Liver (tissue), 9 donors: ENCODE data around the gene PGLYRP2. TPM values are rescaled to one million over a fixed set of nuclear protein-coding genes. Genes with fewer than 3 reads are reported as not detected.

Source experiments
- DNase-seq: peaks from one replicate; pipeline ENCODE4 v3.0.0-alpha.2; 2017; ENCODE audit warnings: low spot score
- H3K27ac ChIP-seq, 2 donors: one replicate each; pipeline ENCODE4 v1.7.0; 2013; ENCODE audit warnings: inconsistent platforms in 2 of 2, low read length in 2 of 2, control low read depth in 1 of 2, low read depth in 1 of 2, mild to moderate bottlenecking in 1 of 2
- H3K27me3 ChIP-seq, 4 donors: one replicate each; pipeline versions ENCODE4 v1.6.1 to v1.7.0; 2013; ENCODE audit warnings: low read length in 3 of 4, inconsistent platforms in 1 of 4, mild to moderate bottlenecking in 1 of 4, moderate library complexity in 1 of 4; ENCODE audit not compliant: control insufficient read depth in 4 of 4, insufficient read depth in 4 of 4
- H3K36me3 ChIP-seq, 4 donors: one replicate each; pipeline versions ENCODE4 v1.6.1 to v1.7.0; 2013; ENCODE audit warnings: low read length in 3 of 4, mild to moderate bottlenecking in 3 of 4, low read depth in 1 of 4, moderate library complexity in 1 of 4; ENCODE audit not compliant: control insufficient read depth in 4 of 4, insufficient read depth in 3 of 4
- H3K4me1 ChIP-seq, 4 donors: one replicate each; pipeline versions ENCODE4 v1.6.1 to v1.7.0; 2013; ENCODE audit warnings: low read length in 3 of 4, mild to moderate bottlenecking in 3 of 4, moderate library complexity in 1 of 4; ENCODE audit not compliant: control insufficient read depth in 4 of 4, insufficient read depth in 4 of 4
- H3K4me3 ChIP-seq, 3 donors: one replicate each; pipeline versions ENCODE4 v1.6.1 to v1.7.0; 2013; ENCODE audit warnings: low read length in 3 of 3, control low read depth in 1 of 3, low read depth in 1 of 3, mild to moderate bottlenecking in 1 of 3
- H3K9ac ChIP-seq, 2 donors: one replicate each; pipeline ENCODE4 v1.7.0; 2013; ENCODE audit warnings: low read length in 2 of 2, mild to moderate bottlenecking in 2 of 2, moderate library complexity in 2 of 2, control low read depth in 1 of 2, low read depth in 1 of 2
- H3K9me3 ChIP-seq, 4 donors: one replicate each; pipeline versions ENCODE4 v1.6.1 to v1.7.0; 2013; ENCODE audit warnings: low read length in 3 of 4; ENCODE audit not compliant: control insufficient read depth in 4 of 4
- EGR1 ChIP-seq, 2 donors: IDR thresholded peaks; 2 replicates each; pipeline ENCODE4 v1.6.1; 2016 to 2018; ENCODE audit warnings: antibody characterized with exemption in 2 of 2, low read depth in 2 of 2
- FOXA1 ChIP-seq: IDR thresholded peaks from 2 replicates; pipeline ENCODE4 v1.6.1; 2016; ENCODE audit warnings: antibody characterized with exemption
- FOXA2 ChIP-seq: IDR thresholded peaks from 2 replicates; pipeline ENCODE4 v1.6.1; 2016; ENCODE audit warnings: antibody characterized with exemption
- GABPA ChIP-seq, 2 donors: IDR thresholded peaks in 1 of 2; conservative IDR thresholded peaks in 1 of 2; 2 replicates each; pipeline ENCODE4 v1.6.1; 2016; ENCODE audit warnings: antibody characterized with exemption in 2 of 2, mild to moderate bottlenecking in 1 of 2, moderate library complexity in 1 of 2
- HNF4A ChIP-seq, 2 donors: conservative IDR thresholded peaks; 2 replicates each; pipeline ENCODE4 v1.6.1; 2016; ENCODE audit warnings: antibody characterized with exemption in 2 of 2, mild to moderate bottlenecking in 2 of 2
- HNF4G ChIP-seq: IDR thresholded peaks from 2 replicates; pipeline ENCODE4 v1.6.1; 2016; ENCODE audit warnings: antibody characterized with exemption
- JUND ChIP-seq, 2 donors: IDR thresholded peaks; 2 replicates each; pipeline ENCODE4 v1.6.1; 2016; ENCODE audit warnings: antibody characterized with exemption in 2 of 2
- RAD21 ChIP-seq, 2 donors: IDR thresholded peaks; 2 replicates each; pipeline ENCODE4 v1.6.1; 2016; ENCODE audit warnings: antibody characterized with exemption in 2 of 2, mild to moderate bottlenecking in 2 of 2
- RXRA ChIP-seq, 2 donors: IDR thresholded peaks; 2 replicates each; pipeline ENCODE4 v1.6.1; 2017 to 2018; ENCODE audit warnings: antibody characterized with exemption in 2 of 2, mild to moderate bottlenecking in 1 of 2
- SP1 ChIP-seq: IDR thresholded peaks from 2 replicates; pipeline ENCODE4 v1.6.1; 2018; ENCODE audit warnings: antibody characterized with exemption, mild to moderate bottlenecking
- TAF1 ChIP-seq: conservative IDR thresholded peaks from 2 replicates; pipeline ENCODE4 v1.6.1; 2016; ENCODE audit warnings: antibody characterized with exemption, mild to moderate bottlenecking
- YY1 ChIP-seq: IDR thresholded peaks from 2 replicates; pipeline ENCODE4 v1.6.1; 2016; ENCODE audit warnings: antibody characterized with exemption, mild to moderate bottlenecking
- WGBS: extraction: QIAGEN DNeasy Blood & Tissue Kit; methylation state at CpG from one replicate; pipeline ENCODE4 v1.1.7; 2013; 5-methylcytosine and 5-hydroxymethylcytosine counted together
- polyA plus RNA-seq, 2 donors: library from polyadenylated mRNA; stranded (reverse) in 1 of 2; unstranded in 1 of 2; fragments of 200-250 nt in 1 of 2; fragments of >200 nt in 1 of 2; fragmentation: Nextera tagmentation in 1 of 2; extraction: Ambion mirVana in 1 of 2; gene quantifications; one replicate each; pipeline versions ENCODE4 v1.2.1 to v1.2.3, GENCODE V29; 2013 to 2015
- total RNA-seq, 2 donors: library from RNA; depleted of rRNA; stranded (reverse); fragments of >200 nt; gene quantifications; one replicate each; pipeline ENCODE4 v1.2.3, GENCODE V29; 2014
- TF ChIP-seq, protein P1 (sequence below): IDR thresholded peaks from 2 replicates; pipeline ENCODE4 v1.6.1; 2016; ENCODE audit warnings: antibody characterized with exemption, mild to moderate bottlenecking
- TF ChIP-seq, protein P2 (sequence below): IDR thresholded peaks from 2 replicates; pipeline ENCODE4 v1.6.1; 2016; ENCODE audit warnings: antibody characterized with exemption
- TF ChIP-seq, protein P3 (sequence below): IDR thresholded peaks from 2 replicates; pipeline ENCODE4 v1.6.1; 2016; ENCODE audit warnings: antibody characterized with exemption
- TF ChIP-seq, protein P4 (sequence below): IDR thresholded peaks from 2 replicates; pipeline ENCODE4 v1.6.1; 2016; ENCODE audit warnings: antibody characterized with exemption
- TF ChIP-seq, protein P5 (sequence below): fragments of 150-350 bp; IDR thresholded peaks from 2 replicates; pipeline ENCODE4 v1.5.1; 2017; ENCODE audit warnings: improper control_type of control experiment, low read depth, low read length; ENCODE audit not compliant: missing input control
- donor health status: healthy.
- donor health status: healthy.
- donor health status: healthy.
- donor health status: healthy.
- donor health status: healthy.

PGLYRP2 gene
- total and polyA plus RNA-seq, 4 donors, result 9.9 to 134 (median 92.4) TPM

- WGBS, result 94% methylated on average over 22 of the region's 22 CpGs
- H3K4me1 ChIP-seq, result peaks cover 12 to 54% (median 43%) of the 10 kb centered on the region in 4 donors
Measured at GRCh38 chr19:15428956-15429824, 50.1 kb downstream of the PGLYRP2 start.

DNA sequence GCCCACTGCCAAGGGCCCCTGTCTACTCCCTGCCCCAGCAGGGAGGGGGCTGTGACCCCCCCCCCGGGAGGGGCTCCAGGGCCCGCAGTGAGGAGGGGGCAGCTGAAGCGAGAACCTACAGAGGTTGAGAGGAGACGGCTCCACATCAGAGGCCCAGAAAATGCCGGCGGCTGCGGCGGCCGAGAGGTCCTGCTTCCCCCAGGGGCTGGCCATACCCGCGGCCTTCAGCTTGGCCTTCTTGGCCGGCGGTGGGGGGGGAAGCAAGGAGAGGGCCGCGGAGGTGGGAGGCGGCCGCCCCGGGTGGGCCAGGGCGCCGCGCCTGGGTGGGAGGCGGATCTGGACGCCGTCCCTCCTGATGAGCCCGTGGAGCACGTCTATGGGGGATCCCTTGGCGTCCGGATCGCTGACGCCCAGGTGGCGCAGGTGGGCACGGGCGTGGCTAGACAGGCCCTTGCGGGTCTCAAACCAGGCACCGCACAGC, 51.3 kb downstream of the PGLYRP2 start:
- no peak overlapping the region for H3K9ac ChIP-seq
- TF ChIP-seq, protein P1, sequence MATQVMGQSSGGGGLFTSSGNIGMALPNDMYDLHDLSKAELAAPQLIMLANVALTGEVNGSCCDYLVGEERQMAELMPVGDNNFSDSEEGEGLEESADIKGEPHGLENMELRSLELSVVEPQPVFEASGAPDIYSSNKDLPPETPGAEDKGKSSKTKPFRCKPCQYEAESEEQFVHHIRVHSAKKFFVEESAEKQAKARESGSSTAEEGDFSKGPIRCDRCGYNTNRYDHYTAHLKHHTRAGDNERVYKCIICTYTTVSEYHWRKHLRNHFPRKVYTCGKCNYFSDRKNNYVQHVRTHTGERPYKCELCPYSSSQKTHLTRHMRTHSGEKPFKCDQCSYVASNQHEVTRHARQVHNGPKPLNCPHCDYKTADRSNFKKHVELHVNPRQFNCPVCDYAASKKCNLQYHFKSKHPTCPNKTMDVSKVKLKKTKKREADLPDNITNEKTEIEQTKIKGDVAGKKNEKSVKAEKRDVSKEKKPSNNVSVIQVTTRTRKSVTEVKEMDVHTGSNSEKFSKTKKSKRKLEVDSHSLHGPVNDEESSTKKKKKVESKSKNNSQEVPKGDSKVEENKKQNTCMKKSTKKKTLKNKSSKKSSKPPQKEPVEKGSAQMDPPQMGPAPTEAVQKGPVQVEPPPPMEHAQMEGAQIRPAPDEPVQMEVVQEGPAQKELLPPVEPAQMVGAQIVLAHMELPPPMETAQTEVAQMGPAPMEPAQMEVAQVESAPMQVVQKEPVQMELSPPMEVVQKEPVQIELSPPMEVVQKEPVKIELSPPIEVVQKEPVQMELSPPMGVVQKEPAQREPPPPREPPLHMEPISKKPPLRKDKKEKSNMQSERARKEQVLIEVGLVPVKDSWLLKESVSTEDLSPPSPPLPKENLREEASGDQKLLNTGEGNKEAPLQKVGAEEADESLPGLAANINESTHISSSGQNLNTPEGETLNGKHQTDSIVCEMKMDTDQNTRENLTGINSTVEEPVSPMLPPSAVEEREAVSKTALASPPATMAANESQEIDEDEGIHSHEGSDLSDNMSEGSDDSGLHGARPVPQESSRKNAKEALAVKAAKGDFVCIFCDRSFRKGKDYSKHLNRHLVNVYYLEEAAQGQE, result no peak
- TF ChIP-seq YY1, result no peak
- no peak for TF ChIP-seq TAF1
- no peak for TF ChIP-seq SP1
- no peak for TF ChIP-seq RXRA (IDR thresholded peaks at IDR 0.05)
- TF ChIP-seq, protein P2, sequence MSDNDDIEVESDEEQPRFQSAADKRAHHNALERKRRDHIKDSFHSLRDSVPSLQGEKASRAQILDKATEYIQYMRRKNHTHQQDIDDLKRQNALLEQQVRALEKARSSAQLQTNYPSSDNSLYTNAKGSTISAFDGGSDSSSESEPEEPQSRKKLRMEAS, result no peak
- TF ChIP-seq FOXA2, result no peak
- peaks cover 8 to 42% (median 13%) of the 10 kb centered on the region in 4 donors for H3K36me3 ChIP-seq
- WGBS, result 96% methylated on average over 35 of the region's 35 CpGs
- H3K4me1 ChIP-seq, result peaks cover 12 to 49% (median 43%) of the 10 kb centered on the region in 4 donors
- no peak for DNase-seq
- H3K27me3 ChIP-seq, result no peaks in the 10 kb centered on the region
- no peak overlapping the region for H3K4me3 ChIP-seq
- no peak overlapping the region for H3K27ac ChIP-seq
- no peaks in the 10 kb centered on the region for H3K9me3 ChIP-seq

More at GRCh38 chr19:15428956-15429824, 50.1 kb downstream of the PGLYRP2 start:
- TF ChIP-seq TAF1 (no peak), RXRA (IDR thresholded peaks at IDR 0.05) (no peak), FOXA1 (no peak), HNF4G (no peak)
- TF ChIP-seq, protein P2, result no peak
- no peak overlapping the region for H3K27ac ChIP-seq
- no peak overlapping the region for H3K9ac ChIP-seq
- H3K27me3 ChIP-seq, result no peaks in the 10 kb centered on the region
- DNase-seq, result no peak
- H3K4me3 ChIP-seq, result no peak overlapping the region
- peaks cover 2 to 34% (median 9%) of the 10 kb centered on the region in 4 donors for H3K36me3 ChIP-seq
- no peaks in the 10 kb centered on the region for H3K9me3 ChIP-seq

GRCh38 chr19:15427350-15427700, 52.0 kb downstream of the PGLYRP2 start:
- H3K36me3 ChIP-seq, result peaks cover 8 to 42% (median 14%) of the 10 kb centered on the region in 4 donors
- 98% methylated on average over 25 of the region's 25 CpGs for WGBS
- peaks cover 15 to 54% (median 46%) of the 10 kb centered on the region in 4 donors for H3K4me1 ChIP-seq
- H3K27ac ChIP-seq, result no peak overlapping the region
- no peak for TF ChIP-seq JUND (IDR thresholded peaks at IDR 0.05)
- TF ChIP-seq, protein P3, sequence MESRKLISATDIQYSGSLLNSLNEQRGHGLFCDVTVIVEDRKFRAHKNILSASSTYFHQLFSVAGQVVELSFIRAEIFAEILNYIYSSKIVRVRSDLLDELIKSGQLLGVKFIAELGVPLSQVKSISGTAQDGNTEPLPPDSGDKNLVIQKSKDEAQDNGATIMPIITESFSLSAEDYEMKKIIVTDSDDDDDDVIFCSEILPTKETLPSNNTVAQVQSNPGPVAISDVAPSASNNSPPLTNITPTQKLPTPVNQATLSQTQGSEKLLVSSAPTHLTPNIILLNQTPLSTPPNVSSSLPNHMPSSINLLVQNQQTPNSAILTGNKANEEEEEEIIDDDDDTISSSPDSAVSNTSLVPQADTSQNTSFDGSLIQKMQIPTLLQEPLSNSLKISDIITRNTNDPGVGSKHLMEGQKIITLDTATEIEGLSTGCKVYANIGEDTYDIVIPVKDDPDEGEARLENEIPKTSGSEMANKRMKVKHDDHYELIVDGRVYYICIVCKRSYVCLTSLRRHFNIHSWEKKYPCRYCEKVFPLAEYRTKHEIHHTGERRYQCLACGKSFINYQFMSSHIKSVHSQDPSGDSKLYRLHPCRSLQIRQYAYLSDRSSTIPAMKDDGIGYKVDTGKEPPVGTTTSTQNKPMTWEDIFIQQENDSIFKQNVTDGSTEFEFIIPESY, result no peak
- TF ChIP-seq HNF4A (conservative IDR thresholded peaks at IDR 0.05), result no peak
- TF ChIP-seq, protein P4, sequence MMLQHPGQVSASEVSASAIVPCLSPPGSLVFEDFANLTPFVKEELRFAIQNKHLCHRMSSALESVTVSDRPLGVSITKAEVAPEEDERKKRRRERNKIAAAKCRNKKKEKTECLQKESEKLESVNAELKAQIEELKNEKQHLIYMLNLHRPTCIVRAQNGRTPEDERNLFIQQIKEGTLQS, result no peak
- TF ChIP-seq, protein P5, sequence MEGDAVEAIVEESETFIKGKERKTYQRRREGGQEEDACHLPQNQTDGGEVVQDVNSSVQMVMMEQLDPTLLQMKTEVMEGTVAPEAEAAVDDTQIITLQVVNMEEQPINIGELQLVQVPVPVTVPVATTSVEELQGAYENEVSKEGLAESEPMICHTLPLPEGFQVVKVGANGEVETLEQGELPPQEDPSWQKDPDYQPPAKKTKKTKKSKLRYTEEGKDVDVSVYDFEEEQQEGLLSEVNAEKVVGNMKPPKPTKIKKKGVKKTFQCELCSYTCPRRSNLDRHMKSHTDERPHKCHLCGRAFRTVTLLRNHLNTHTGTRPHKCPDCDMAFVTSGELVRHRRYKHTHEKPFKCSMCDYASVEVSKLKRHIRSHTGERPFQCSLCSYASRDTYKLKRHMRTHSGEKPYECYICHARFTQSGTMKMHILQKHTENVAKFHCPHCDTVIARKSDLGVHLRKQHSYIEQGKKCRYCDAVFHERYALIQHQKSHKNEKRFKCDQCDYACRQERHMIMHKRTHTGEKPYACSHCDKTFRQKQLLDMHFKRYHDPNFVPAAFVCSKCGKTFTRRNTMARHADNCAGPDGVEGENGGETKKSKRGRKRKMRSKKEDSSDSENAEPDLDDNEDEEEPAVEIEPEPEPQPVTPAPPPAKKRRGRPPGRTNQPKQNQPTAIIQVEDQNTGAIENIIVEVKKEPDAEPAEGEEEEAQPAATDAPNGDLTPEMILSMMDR, result no peak
- no peak for TF ChIP-seq TAF1
- no peak for TF ChIP-seq RAD21 (IDR thresholded peaks at IDR 0.05)
- no peak for TF ChIP-seq EGR1 (IDR thresholded peaks at IDR 0.05; ENCODE audit: low read depth in 2 of 2)
- TF ChIP-seq FOXA1, result no peak
- no peak for TF ChIP-seq SP1
- no peak for TF ChIP-seq HNF4G
- no peak for TF ChIP-seq FOXA2
- TF ChIP-seq YY1, result no peak
- TF ChIP-seq, protein P2, result no peak
- no peak for TF ChIP-seq GABPA (IDR thresholded peaks at IDR 0.05 in 1 of 2, conservative IDR thresholded peaks at IDR 0.05 in 1 of 2)
- H3K4me3 ChIP-seq, result no peak overlapping the region
- DNase-seq, result no peak
- no peak overlapping the region for H3K9ac ChIP-seq
- H3K9me3 ChIP-seq, result no peaks in the 10 kb centered on the region
- no peaks in the 10 kb centered on the region for H3K27me3 ChIP-seq
